GM12874 (cell line): Measurements from ENCODE around the gene PTTG2.

Experiments
- CTCF ChIP-seq: IDR thresholded peaks from 2 replicates; pipeline ENCODE4 v1.5.1; 2011; ENCODE audit warnings: low read depth, mild to moderate bottlenecking, control low read depth, low read length, moderate library complexity; ENCODE audit not compliant: insufficient read depth

Gene PTTG2

GRCh38 chr4:37948542-37948941 lies 11.7 kb upstream of the PTTG2 start:
- TF ChIP-seq CTCF, result no peak

- no peak for TF ChIP-seq CTCF
These were observed 10.4 kb upstream of the PTTG2 start for GRCh38 chr4:37949636-37950426.

GRCh38 chr4:37951461-37952352 lies 8.5 kb upstream of the PTTG2 start:
- no peak for TF ChIP-seq CTCF

GRCh38 chr4:37953156-37953555 lies 7.0 kb upstream of the PTTG2 start:
- TF ChIP-seq CTCF, result no peak

- no peak for TF ChIP-seq CTCF
These were observed 6.4 kb upstream of the PTTG2 start for GRCh38 chr4:37953620-37954293.

GRCh38 chr4:37956941-37957340 lies 3.3 kb upstream of the PTTG2 start:
- TF ChIP-seq CTCF, result no peak

GRCh38 chr4:37958932-37959331 lies 1.3 kb upstream of the PTTG2 start:
- no peak for TF ChIP-seq CTCF
